NCI-H1105 (cell line): ENCODE results near the gene CEMIP.

Experiments
- DNase-seq: peaks from one replicate; lab custom pipeline; 2025; lab: John Stamatoyannopoulos, UW

CEMIP gene

DNA sequence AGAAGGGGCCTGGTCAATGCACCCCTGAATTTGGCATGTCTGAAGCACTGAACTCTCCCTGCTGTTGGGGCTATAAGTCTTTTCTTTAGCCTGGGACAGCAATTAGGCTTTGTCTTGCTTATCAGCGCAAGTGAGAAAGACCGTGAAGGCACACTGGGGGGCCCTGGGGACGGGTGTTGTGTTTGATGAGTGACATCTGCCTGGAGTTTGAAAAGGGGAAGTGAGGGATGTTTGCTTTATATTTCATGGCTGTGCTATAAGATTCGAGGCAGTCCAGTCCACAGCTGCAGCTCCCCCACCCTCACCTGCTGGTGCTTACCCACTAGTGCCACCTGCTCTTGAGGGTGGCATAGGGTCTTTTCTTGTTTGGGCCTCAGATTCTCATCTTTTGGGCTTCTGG is 44.8 kb downstream of the CEMIP start:
- DNase-seq: no peak

- DNase-seq: no peak
These were observed 46.3 kb downstream of the CEMIP start for GRCh38 chr15:80825361-80826030.

GRCh38 chr15:80828796-80829195 is 49.6 kb downstream of the CEMIP start:
- DNase-seq: no peak

DNA sequence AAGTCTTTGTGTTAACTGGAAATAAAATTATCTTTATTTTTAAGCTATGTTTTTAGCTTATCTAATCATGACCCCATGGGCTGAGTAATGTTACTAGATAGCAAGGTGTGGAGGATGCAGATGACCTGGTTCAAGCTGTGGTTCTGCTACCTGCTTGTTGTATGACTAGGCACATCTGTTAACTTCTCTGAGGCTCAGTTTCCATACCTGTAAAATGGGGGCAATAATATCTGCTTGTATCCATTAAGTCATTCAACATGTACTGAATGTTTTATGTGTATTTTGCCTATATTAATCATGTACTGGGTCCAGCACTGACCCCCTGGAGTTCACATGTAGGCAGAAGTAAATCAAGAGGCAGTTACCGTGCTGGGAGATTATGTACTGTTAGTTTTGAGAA is 51.5 kb downstream of the CEMIP start:
- DNase-seq: no peak

GRCh38 chr15:80831192-80831591 is 52.0 kb downstream of the CEMIP start:
- DNase-seq: no peak

DNA sequence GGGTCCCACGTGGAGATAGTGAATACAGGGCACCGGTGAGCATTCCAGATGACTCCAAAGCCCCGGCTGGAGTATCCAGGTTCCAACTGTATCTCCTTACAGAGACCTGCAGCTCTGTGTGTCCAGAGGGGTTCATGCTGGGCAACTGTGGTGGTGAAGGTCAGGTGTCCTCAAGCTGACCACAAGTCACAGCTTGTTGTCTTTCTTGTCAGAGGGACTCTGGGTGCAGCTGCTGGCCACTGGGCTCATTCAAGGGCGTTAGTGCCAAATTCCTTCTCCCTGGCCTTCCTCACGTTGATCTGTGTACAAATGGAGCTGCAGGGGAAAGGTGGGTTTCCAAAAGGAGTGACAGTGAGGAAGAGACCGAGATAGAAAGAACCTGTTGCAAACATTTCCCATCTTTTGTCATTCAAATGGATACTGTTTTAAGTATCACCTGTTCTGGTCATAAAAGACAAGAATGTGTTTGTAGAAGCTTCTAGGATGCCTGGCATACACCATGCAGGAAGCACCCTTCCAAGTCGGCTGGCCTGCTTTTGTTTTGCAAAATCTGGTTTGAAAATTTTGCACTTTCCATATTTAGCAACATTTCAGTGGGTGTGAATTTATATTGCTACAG is 52.5 kb downstream of the CEMIP start:
- no peak for DNase-seq

GRCh38 chr15:80832686-80833085 is 53.5 kb downstream of the CEMIP start:
- DNase-seq: no peak

DNA sequence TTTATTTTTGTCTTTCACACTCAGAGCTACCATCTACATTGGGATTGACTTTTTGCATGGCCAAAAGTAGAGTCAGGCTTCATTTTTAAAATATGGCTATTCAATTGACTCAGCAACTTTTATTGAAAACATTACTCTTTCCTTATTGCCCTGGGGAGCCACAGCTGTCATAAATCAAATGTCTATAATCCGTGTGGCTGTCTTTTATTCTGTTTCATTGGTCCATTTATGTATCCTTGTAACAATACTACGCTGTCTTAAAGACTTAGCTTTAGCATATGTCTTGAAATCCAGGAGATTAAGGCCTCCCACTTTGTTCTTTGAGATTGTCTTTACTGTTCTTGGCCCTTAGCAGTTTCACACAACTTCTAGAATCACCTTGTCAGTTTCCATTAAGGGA is 55.2 kb downstream of the CEMIP start:
- no peak for DNase-seq

DNA sequence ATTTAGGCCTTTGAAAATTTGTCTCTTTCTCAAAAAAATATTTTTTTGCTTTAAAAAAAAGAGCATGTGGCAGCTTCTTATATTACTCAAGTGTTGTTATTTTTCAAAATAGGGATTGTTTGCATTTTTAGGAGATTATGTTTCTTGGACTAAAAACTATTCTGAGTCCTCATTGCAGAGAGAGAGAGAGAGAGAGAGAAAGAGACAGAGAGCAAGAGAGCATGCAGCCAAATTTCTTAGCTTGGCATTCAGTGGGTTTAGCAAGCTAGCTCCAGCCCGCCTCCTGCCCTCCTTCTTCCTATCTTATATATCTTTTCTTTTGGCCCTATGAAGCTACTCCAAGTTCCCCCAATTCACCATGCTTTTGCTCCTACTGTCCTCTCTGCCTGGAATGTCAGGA is 55.7 kb downstream of the CEMIP start:
- DNase-seq: no peak

DNA sequence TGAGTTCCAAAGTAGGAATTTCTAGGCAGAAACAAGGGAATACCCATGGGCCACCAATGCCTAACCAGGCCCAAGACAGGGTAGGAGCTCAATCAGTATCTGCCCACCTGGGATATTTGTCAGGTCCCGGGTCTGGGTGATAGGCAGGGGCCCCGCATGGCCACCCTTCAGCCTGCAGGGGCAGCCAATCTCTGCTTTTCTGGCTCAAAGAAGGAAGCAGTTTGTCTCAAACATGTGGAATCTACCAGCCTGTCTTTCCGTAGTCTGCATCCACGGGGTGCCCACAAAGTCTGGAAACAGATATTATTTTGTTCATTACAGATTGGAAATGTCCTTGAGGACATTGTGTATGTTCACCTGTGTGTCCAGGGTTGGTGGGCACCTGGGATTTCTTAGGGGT is 56.2 kb downstream of the CEMIP start:
- no peak for DNase-seq

DNA sequence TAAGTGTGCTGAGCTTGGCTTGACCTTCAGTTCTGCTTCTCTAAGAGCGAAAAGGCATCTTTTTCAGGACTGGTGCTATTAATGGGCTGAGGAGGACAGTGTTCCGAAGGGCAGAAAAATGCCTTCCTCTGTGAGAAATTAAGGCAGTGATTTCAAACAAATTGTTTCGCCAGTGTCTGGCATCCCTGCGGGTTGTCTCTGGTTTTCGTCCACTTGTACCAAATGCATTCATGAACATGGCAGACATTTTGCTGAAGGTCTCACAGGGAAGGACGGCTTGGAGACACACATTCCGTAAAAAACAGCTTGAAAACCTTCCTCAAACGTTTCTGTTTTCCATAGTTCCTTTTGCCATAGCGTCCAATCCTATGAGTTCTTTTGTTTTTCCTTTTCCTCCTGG is 57.1 kb downstream of the CEMIP start:
- no peak for DNase-seq

DNA sequence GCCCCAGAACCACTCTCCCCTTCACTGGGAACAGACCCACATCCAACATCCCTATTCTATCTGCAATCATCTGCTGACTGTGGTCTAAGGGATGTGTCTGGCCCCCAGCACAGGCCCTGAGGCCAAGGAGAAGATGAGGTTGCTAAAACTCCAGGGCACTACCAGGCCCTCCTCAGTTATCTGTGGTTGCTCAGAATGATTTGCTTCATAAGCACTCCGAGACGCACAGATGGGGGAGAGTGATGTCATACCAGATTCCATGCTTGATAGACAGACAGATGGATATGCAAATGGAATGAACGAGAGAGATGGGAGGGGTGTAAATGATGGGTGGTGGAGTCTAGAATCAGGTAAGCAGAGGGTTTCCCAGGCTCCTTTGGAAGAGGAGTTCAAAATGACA is 57.8 kb downstream of the CEMIP start:
- no peak for DNase-seq

- DNase-seq: no peak
These were observed 58.8 kb downstream of the CEMIP start for GRCh38 chr15:80838012-80838411.

DNA sequence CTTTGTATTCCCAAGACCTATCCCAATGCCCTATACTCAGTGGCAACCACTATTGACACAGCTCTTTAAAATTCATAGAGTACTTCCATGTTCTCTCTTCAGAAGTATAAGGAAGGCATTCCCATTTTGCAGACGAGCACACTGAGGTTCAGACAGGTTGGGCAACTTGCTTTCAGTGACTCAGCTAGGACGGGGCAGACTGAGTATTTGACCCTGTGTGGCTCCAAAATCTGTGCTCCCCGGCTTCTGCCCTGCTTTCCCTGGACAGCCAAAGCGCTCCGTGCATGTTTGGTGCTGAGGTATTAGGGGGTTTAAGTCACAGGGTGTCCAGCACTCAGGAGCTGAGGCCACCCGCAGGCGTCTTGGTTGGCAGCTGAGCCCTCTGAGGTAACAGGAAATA is 59.5 kb downstream of the CEMIP start:
- DNase-seq: no peak

GRCh38 chr15:80839764-80840130 is 60.6 kb downstream of the CEMIP start:
- no peak for DNase-seq

DNA sequence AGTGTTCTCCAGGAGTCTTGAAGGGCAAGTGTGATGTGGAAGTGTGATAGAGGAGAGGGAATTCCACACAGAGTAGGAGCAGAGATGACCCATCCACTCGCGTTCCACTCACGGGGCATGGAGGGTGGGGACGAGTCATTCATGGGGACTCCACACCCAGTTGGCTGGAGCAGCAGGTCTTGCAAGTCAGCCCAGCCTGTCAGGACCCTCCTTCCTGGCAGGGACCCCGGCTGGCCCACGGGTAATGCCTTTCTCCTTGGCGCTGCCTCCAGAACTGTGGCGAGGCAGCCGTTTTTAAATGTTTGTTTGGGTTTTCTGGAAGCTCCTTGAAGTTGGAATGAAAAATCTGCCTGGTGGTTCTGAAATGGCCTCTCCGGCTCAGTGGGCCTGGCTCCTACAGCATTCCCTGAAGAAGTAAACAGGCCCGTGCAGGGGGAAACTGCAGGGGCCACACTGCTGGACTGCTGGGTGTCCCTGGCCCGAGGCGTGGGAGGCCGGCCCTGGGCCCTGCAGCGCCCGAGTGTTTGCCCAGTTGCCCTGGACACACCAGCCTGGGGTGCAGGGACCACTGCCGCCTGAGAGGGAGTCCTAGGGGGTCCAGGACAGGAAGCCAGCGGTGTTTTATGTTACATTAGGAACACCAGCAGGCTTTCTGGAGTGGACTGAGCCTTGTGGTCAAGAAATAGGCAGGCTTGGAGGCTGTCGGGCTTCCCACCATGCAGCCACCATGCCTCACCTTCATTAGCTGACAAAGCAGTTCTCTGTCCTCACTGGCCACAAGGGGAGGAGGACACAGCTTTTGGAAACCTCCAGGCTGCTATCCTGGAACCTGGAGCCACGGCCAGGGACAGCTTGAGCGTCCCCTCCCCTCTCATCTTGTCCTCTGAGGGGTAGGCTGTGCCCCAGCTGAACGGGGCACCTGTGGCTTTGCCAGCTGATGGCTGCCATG is 61.3 kb downstream of the CEMIP start:
- DNase-seq: no peak

DNA sequence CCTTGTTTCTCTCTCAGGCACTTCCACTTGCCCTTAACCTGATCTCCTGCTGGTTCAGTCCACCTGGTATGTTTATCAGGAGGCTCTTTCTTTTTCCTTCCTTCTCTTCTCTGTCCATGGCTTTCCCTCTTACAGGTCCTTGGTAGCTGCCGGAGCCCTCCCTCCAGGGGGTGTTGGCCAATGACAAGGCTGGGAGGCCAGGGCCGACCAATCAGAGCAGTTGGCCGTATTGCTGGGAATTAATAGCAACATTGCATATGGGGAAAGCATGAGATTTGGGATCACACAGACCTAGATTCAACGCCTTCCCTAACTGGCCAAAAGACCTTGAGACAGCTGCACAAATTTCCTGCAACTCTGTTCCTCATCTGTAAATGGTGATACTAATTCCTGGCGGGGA is 62.4 kb downstream of the CEMIP start:
- DNase-seq: no peak

DNA sequence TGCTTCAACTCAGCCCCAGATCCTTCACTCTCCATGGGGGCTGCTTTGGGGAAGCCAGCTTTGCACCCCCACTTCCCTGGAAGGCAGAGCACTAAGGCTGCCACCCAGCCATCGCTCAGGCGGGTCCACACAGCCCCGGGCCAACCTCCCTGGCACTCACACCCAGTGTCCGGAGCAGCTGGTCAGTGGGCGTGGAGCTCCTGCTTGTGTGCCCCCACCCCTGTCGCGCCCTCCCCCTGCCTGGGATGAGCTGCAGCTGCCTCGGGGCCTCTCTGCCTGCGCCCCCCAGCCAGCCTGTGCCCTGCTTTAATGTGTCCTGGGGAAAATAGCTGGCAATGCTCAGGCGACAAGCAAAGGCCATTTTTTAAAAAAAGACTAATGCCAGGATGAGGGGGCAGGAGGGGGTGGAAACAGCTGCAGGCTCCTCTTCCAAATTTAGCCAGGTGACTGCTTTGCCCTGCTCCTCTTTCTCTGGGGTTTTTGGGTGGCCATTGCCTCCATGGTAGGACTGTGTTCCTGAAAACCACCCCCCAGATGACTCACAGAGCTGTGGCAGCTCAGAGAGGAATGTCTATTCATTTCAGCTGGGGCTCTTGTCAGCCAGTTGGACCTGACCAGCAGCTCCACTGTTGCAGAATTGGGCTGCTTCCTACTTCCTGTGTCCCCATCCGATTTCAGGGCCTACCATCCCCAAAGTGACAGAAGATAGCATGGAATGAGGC is 65.0 kb downstream of the CEMIP start:
- DNase-seq: no peak

DNA sequence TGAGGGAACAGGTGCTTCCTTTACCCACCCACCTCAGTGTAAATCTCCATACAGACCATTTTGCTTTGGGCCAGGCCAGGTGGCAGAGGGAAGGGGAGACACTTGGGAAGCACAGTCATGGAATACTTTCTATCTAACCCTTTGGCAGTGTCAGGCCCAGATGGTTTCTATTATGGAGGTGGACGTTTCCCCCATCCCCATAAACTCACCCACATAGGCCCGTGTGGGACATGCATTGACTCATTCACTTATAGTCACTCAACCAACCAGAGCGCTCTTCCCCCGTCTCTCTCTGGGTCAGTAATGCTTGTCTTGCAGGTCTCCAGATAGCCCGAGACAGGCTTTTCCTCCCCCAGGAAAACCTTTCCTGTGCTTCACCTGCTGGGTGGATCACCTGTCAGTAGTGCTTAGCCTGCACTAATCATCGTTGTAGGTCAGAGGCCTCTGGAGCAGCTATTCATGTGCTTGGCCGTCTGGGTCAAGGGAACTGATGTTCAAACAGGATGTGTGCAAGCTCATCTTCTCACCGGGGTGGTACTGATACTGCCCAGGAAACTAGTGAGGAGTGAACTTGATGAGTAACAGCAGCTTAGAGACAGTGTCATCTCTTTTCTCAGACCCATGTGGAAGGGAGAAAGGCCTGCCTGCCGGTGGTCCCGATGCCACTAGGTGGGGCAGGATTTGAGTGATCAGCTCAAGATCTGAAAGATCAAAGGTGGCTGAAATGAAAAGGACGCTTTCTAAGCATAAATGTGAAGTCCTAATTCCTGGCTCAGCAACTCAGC is 67.1 kb downstream of the CEMIP start:
- no peak for DNase-seq

GRCh38 chr15:80849308-80849707 is 70.1 kb downstream of the CEMIP start:
- DNase-seq: no peak

- DNase-seq: no peak
These were observed 71.8 kb downstream of the CEMIP start for GRCh38 chr15:80850941-80851451.
